PFSK-1 (cell line): Measurements from ENCODE around the gene LONRF2.

Experiments used
- FOXP2 ChIP-seq: optimal IDR thresholded peaks from 2 replicates; pipeline ENCODE3; 2011; ENCODE audit warnings: borderline replicate concordance, control low read depth, inconsistent platforms; ENCODE audit not compliant: insufficient read depth; ENCODE audit errors: extremely low read length, extremely low read depth
- POLR2AphosphoS5 ChIP-seq: IDR thresholded peaks from 2 replicates; pipeline ENCODE4 v1.6.1; 2012; ENCODE audit warnings: low read depth, mild to moderate bottlenecking, control low read depth, low read length, moderate library complexity
- SIN3A ChIP-seq: IDR thresholded peaks from 2 replicates; pipeline ENCODE4 v1.6.1; 2012; ENCODE audit warnings: mild to moderate bottlenecking, low read length, moderate library complexity, borderline replicate concordance; ENCODE audit not compliant: insufficient read depth
- TAF1 ChIP-seq: IDR thresholded peaks from 2 replicates; pipeline ENCODE4 v1.6.1; 2012; ENCODE audit warnings: low read length, control low read depth, borderline replicate concordance; ENCODE audit not compliant: insufficient read depth
- TF ChIP-seq, protein P1 (sequence below), 2 experiments: IDR thresholded peaks; 2 replicates each; pipeline versions ENCODE4 v1.6.1 to v1.8.0; 2011 to 2012; ENCODE audit warnings: low read depth in 2 of 2, low read length in 2 of 2, control low read depth in 1 of 2, inconsistent platforms in 1 of 2, mild to moderate bottlenecking in 1 of 2, moderate library complexity in 1 of 2; ENCODE audit not compliant: insufficient read depth in 1 of 2

LONRF2 gene

DNA sequence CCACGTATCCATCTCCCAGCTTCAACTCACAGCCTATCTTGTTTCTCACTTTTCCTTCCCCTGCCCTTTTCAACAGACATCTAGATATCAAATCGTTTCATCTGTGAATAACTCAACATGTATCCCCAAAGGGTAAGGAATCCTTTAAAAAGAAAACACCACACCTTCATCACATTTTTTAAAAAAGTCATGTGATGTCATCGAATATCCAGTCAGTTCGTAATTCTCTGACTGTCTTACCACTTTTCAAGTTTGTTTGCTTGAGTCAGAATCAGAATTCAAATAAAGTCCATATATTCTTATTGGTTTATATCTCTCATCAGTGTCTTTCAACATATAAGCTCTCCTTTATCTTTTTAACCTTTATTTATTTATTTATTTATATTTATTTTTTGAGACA is 5.4 kb upstream of the LONRF2 start:
- no peak for TF ChIP-seq FOXP2
- no peak for TF ChIP-seq SIN3A
- TF ChIP-seq TAF1: no peak
- TF ChIP-seq POLR2AphosphoS5: no peak
- TF ChIP-seq, protein P1, sequence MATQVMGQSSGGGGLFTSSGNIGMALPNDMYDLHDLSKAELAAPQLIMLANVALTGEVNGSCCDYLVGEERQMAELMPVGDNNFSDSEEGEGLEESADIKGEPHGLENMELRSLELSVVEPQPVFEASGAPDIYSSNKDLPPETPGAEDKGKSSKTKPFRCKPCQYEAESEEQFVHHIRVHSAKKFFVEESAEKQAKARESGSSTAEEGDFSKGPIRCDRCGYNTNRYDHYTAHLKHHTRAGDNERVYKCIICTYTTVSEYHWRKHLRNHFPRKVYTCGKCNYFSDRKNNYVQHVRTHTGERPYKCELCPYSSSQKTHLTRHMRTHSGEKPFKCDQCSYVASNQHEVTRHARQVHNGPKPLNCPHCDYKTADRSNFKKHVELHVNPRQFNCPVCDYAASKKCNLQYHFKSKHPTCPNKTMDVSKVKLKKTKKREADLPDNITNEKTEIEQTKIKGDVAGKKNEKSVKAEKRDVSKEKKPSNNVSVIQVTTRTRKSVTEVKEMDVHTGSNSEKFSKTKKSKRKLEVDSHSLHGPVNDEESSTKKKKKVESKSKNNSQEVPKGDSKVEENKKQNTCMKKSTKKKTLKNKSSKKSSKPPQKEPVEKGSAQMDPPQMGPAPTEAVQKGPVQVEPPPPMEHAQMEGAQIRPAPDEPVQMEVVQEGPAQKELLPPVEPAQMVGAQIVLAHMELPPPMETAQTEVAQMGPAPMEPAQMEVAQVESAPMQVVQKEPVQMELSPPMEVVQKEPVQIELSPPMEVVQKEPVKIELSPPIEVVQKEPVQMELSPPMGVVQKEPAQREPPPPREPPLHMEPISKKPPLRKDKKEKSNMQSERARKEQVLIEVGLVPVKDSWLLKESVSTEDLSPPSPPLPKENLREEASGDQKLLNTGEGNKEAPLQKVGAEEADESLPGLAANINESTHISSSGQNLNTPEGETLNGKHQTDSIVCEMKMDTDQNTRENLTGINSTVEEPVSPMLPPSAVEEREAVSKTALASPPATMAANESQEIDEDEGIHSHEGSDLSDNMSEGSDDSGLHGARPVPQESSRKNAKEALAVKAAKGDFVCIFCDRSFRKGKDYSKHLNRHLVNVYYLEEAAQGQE (IDR thresholded peaks at IDR 0.05; ENCODE audit: insufficient read depth in 1 of 2, low read depth in 2 of 2, low read length in 2 of 2): no peak

GRCh38 chr2:100321179-100321865 is 979 bp downstream of the LONRF2 start:
- TF ChIP-seq, protein P1 (IDR thresholded peaks at IDR 0.05; ENCODE audit: insufficient read depth in 1 of 2, low read depth in 2 of 2, low read length in 2 of 2): no peak
- TF ChIP-seq TAF1: no peak
- no peak for TF ChIP-seq POLR2AphosphoS5
- TF ChIP-seq SIN3A: no peak
- TF ChIP-seq FOXP2: no peak

- TF ChIP-seq TAF1 (no peak), FOXP2 (no peak), SIN3A (no peak), POLR2AphosphoS5 (no peak)
- TF ChIP-seq, protein P1 (IDR thresholded peaks at IDR 0.05; ENCODE audit: insufficient read depth in 1 of 2, low read depth in 2 of 2, low read length in 2 of 2): no peak
Observed at GRCh38 chr2:100320547-100321178, 1.6 kb downstream of the LONRF2 start.

DNA sequence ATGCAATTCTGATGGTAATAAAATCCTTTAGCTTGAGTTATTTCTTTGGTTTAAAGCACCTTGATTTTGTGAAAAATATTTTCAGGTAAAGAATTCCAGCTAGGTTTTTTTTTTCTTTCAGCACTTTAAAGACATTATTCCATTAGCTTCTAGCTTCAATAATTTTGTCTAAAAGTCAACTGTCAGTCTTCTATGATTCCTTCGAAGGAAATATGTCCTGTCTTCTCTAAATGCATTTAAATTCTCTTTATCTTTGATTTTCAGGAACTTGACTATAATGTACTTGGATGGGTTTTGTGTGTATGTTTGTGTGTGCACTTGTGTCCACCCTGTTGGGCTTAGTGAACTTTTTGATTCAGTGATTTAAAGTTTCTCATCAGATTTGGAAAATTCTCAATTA is 4.7 kb downstream of the LONRF2 start:
- TF ChIP-seq, protein P1 (IDR thresholded peaks at IDR 0.05; ENCODE audit: insufficient read depth in 1 of 2, low read depth in 2 of 2, low read length in 2 of 2): no peak
- TF ChIP-seq TAF1 (no peak), SIN3A (no peak), FOXP2 (no peak), POLR2AphosphoS5 (no peak)
